B cell (primary cell): ENCODE measurements around the gene HLCS. TPM values are rescaled to one million over a fixed set of nuclear protein-coding genes. Genes with fewer than 3 reads are reported as not detected.

Experiments
- ATAC-seq: fragments of 200-7000 bp; cut with Tn5 transposase; one replicate; pipeline ENCODE4 v1.10.0; 2021; ENCODE audit warnings: low read depth, mild to moderate bottlenecking, moderate number of reproducible peaks, moderate library complexity
- CTCF ChIA-PET: fragments of 350-600 bp; sonication (Branson Sonifier 250); formaldehyde crosslinking; loops from one replicate; lab custom pipeline; 2021; ENCODE audit warnings: antibody characterized with exemption, inconsistent platforms; lab: Charles Lee
- POLR2A ChIA-PET: fragments of 350-600 bp; sonication (Branson Sonifier 250); formaldehyde crosslinking; loops from one replicate; lab custom pipeline; 2021; ENCODE audit warnings: antibody characterized with exemption; lab: Charles Lee
- DNase-seq: peaks from one replicate; pipeline ENCODE4 v3.0.0; 2013
- H2AFZ ChIP-seq: 2 replicates; pipeline ENCODE4 v1.6.1; 2012; ENCODE audit warnings: mild to moderate bottlenecking, low read depth, low read length; ENCODE audit not compliant: insufficient read depth, poor library complexity, severe bottlenecking
- H3K27ac ChIP-seq, 2 donors: 1 replicate in 1 of 2; 2 replicates in 1 of 2; pipeline ENCODE4 v1.5.1; 2012 to 2013; ENCODE audit warnings: low read length in 2 of 2, mild to moderate bottlenecking in 2 of 2, moderate library complexity in 1 of 2
- H3K27me3 ChIP-seq, 4 experiments: fragments of 200-600 bp in 1 of 4; sonication (generic) in 1 of 4; replicated peaks in 1 of 4; 1 replicate in 2 of 4; 2 replicates in 2 of 4; pipeline versions ENCODE4 v1.6.1 to v1.7.0; 2013 to 2016; ENCODE audit warnings: low read length in 3 of 4, mild to moderate bottlenecking in 2 of 4, mixed read lengths in 1 of 4, moderate library complexity in 1 of 4; ENCODE audit not compliant: insufficient read depth in 4 of 4, control insufficient read depth in 3 of 4; ENCODE audit errors: control extremely low read depth in 1 of 4
- H3K36me3 ChIP-seq, 2 experiments: replicated peaks in 1 of 2; 1 replicate in 1 of 2; 2 replicates in 1 of 2; pipeline versions ENCODE4 v1.6.1 to v1.7.1; 2013; ENCODE audit warnings: low read length in 1 of 2; ENCODE audit not compliant: insufficient read depth in 2 of 2, control insufficient read depth in 1 of 2; ENCODE audit errors: control extremely low read depth in 1 of 2, extremely low read depth in 1 of 2
- H3K4me1 ChIP-seq, 2 donors: fragments of 200-600 bp in 1 of 2; sonication (generic) in 1 of 2; 1 replicate in 1 of 2; 2 replicates in 1 of 2; pipeline versions ENCODE4 v1.5.1 to v1.6.1; 2013 to 2017; ENCODE audit warnings: low read length in 2 of 2; ENCODE audit not compliant: control insufficient read depth in 2 of 2, insufficient read depth in 2 of 2
- H3K4me2 ChIP-seq: replicated peaks from 2 replicates; pipeline ENCODE3; 2012; ENCODE audit warnings: mild to moderate bottlenecking, low read depth, low read length; ENCODE audit not compliant: poor library complexity, severe bottlenecking
- H3K4me3 ChIP-seq, 5 experiments: fragments of 200-600 bp in 1 of 5; sonication (generic) in 1 of 5; 1 replicate in 3 of 5; 2 replicates in 2 of 5; pipeline versions ENCODE4 v1.5.1 to v1.7.0; 2011 to 2016; ENCODE audit warnings: low read length in 4 of 5, mild to moderate bottlenecking in 4 of 5, low read depth in 2 of 5, control low read depth in 1 of 5, moderate library complexity in 1 of 5; ENCODE audit not compliant: insufficient read depth in 1 of 5; ENCODE audit errors: control extremely low read depth in 1 of 5, extremely low read depth in 1 of 5
- H3K79me2 ChIP-seq: fragments of 200-600 bp; sonication (generic); one replicate; pipeline ENCODE4 v1.6.0; 2016; ENCODE audit warnings: low read length; ENCODE audit not compliant: control insufficient read depth, insufficient read depth
- H3K9ac ChIP-seq: fragments of 200-600 bp; sonication (generic); 2 replicates; pipeline ENCODE4 v1.6.1; 2017; ENCODE audit warnings: mild to moderate bottlenecking, low read length, moderate library complexity
- H3K9me3 ChIP-seq, 3 donors: one replicate each; pipeline versions ENCODE4 v1.6.1 to v1.7.1; 2013; ENCODE audit warnings: low read length in 2 of 3; ENCODE audit not compliant: control insufficient read depth in 2 of 3, insufficient read depth in 1 of 3; ENCODE audit errors: control extremely low read depth in 1 of 3
- H4K20me1 ChIP-seq: 2 replicates; pipeline ENCODE4 v1.6.0; 2012; ENCODE audit warnings: mild to moderate bottlenecking, low read length; ENCODE audit not compliant: insufficient read depth, control insufficient read depth, poor library complexity, severe bottlenecking
- H3K27ac Mint-ChIP-seq: one replicate; pipeline ENCODE4 v1.8.0; 2021; ENCODE audit warnings: mixed read lengths
- H3K27me3 Mint-ChIP-seq: one replicate; pipeline ENCODE4 v1.8.0; 2021; ENCODE audit warnings: mixed read lengths
- H3K4me1 Mint-ChIP-seq: one replicate; pipeline ENCODE4 v1.8.0; 2021; ENCODE audit warnings: mixed read lengths
- H3K4me3 Mint-ChIP-seq: one replicate; pipeline ENCODE4 v1.8.0; 2021; ENCODE audit warnings: mixed read lengths
- H3K9me3 Mint-ChIP-seq: one replicate; pipeline ENCODE4 v1.8.0; 2022; ENCODE audit warnings: mixed read lengths; ENCODE audit not compliant: insufficient read depth
- EZH2 ChIP-seq: IDR thresholded peaks from 2 replicates; pipeline ENCODE4 v1.6.1; 2012; ENCODE audit warnings: borderline replicate concordance, low read depth, mild to moderate bottlenecking, moderate library complexity, low read length; ENCODE audit not compliant: insufficient read depth, poor library complexity, severe bottlenecking
- WGBS: methylation state at CpG from one replicate; pipeline ENCODE4 v1.1.5; 2013; ENCODE audit warnings: missing lambda C conversion rate; ENCODE audit not compliant: insufficient coverage; 5-methylcytosine and 5-hydroxymethylcytosine counted together
- intact Hi-C: fragments of 100-400 bp; cut with micrococcal nuclease; formaldehyde crosslinking; loops from one replicate; pipeline ENCODE4 v1.10.0; 2022
- polyA plus RNA-seq: library from polyadenylated mRNA; depleted of rRNA; stranded (reverse); fragments of >200 nt; gene quantifications from 2 replicates; pipeline ENCODE4 v1.2.3, GENCODE V29; 2012
- total RNA-seq, 2 donors: library from RNA; stranded (reverse); fragments of 120-200 nt in 1 of 2; gene quantifications; 1 replicate in 1 of 2; 2 replicates in 1 of 2; pipeline versions ENCODE4 v1.2.3 to v1.2.4, GENCODE V29; 2013 to 2022
- TF ChIP-seq, protein P1 (sequence below): fragments of 200-600 bp; IDR thresholded peaks from one replicate; pipeline ENCODE4 v1.8.0; 2022; ENCODE audit warnings: antibody characterized with exemption, mild to moderate bottlenecking

HLCS gene
- total and polyA plus RNA-seq, 2 donors (not counting 1 experiment from before 2014, with no cell fraction given) = 4.4 to 14.7 TPM

DNA sequence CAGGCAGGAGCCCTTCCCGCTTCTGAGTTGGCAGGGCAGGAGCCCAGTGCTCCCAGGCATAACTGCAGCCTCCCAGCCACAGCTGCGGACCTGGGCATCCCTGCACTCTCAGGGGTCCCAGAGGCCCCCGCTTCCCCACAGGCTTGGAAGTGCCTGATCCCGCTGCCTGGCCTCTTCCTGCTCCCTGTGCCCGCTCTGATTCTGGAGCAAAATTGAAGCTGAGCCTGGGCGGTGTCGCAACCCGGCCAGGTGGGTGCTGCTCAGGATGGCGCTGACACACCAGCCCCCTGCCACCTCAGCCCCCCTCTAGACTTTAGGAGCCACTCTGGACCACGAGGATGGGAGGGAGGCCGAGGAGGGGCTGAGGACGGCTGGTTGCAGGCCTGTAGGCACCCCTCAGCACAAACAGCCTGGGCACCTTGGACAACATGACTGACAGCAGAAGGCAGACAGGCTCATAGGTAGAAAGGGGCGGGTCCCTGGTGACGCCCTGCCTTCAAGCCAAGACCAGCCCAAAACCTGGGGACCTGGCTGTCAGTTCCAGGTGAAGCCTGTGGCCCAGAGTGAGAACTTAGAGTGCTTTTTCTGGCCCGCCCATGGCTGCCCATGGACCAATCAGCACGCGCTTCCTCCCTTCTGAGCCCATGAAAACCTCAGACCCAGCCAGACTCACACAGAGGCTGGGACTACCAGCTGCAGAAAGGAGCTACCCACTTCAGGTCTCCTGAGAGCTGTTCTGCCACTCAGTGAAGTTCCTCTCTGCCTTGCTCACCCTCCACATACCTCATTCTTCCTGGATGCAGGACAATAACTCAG is 7.2 kb downstream of the HLCS start:
- peaks cover 0 to 5% (median 0%) of the 10 kb centered on the region in 3 donors for H3K9me3 ChIP-seq
- H3K27ac Mint-ChIP-seq = no peak overlapping the region
- H3K4me1 ChIP-seq = no peaks in the 10 kb centered on the region
- H3K9ac ChIP-seq = no peak overlapping the region
- H3K27me3 ChIP-seq = no peaks in the 10 kb centered on the region
- H3K4me1 Mint-ChIP-seq = no peaks in the 10 kb centered on the region
- no peak overlapping the region for H3K4me3 Mint-ChIP-seq
- peaks cover 0 to 3% of the 10 kb centered on the region in 2 experiments for H3K36me3 ChIP-seq
- H3K4me3 ChIP-seq = no peak overlapping the region
- no peaks in the 10 kb centered on the region for H3K9me3 Mint-ChIP-seq
- ChIA-PET POLR2A (no interaction called here), CTCF (no interaction called here)
- DNase-seq (no peak), ATAC-seq (no peak)
- H3K4me2 ChIP-seq = no peak overlapping the region
- H4K20me1 ChIP-seq = no peaks in the 10 kb centered on the region
- no peaks in the 10 kb centered on the region for H3K27me3 Mint-ChIP-seq
- H3K27ac ChIP-seq = no peak overlapping the region
- TF ChIP-seq, protein P1, sequence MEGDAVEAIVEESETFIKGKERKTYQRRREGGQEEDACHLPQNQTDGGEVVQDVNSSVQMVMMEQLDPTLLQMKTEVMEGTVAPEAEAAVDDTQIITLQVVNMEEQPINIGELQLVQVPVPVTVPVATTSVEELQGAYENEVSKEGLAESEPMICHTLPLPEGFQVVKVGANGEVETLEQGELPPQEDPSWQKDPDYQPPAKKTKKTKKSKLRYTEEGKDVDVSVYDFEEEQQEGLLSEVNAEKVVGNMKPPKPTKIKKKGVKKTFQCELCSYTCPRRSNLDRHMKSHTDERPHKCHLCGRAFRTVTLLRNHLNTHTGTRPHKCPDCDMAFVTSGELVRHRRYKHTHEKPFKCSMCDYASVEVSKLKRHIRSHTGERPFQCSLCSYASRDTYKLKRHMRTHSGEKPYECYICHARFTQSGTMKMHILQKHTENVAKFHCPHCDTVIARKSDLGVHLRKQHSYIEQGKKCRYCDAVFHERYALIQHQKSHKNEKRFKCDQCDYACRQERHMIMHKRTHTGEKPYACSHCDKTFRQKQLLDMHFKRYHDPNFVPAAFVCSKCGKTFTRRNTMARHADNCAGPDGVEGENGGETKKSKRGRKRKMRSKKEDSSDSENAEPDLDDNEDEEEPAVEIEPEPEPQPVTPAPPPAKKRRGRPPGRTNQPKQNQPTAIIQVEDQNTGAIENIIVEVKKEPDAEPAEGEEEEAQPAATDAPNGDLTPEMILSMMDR = no peak
- no peak for TF ChIP-seq EZH2
- no peaks in the 10 kb centered on the region for H3K79me2 ChIP-seq
- 94% methylated on average over 16 of the region's 17 CpGs for WGBS
- no peak overlapping the region for H2AFZ ChIP-seq
- intact Hi-C loops = no loop called here

DNA sequence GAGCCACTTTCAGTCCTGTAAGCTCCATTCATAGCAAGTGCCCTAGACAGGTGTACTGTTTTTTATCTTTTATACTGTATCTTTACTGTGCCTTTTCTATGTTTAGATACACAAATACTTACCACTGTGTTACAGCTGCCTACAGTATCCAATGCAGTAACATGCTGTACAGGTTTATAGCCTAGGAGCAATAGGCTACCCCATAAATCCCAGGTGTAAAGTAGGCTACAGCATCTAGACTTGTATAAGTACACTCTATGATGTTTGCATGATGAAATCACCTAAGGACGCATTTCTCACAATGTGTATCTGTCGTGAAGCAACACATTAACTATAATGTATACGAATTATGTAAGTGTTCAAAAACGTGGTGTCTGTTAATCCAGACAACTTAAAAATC is 10.7 kb downstream of the HLCS start:
- ATAC-seq = no peak
- no CpG with 5 or more reads among the region's 4 CpGs for WGBS

More for the DNA sequence above, 10.7 kb downstream of the HLCS start:
- ChIA-PET POLR2A (no interaction called here), CTCF (no interaction called here)
- no peaks in the 10 kb centered on the region for H3K79me2 ChIP-seq
- Mint-ChIP-seq H3K27me3 (no peaks in the 10 kb centered on the region), H3K4me3 (no peak overlapping the region), H3K4me1 (no peaks in the 10 kb centered on the region), H3K27ac (no peak overlapping the region), H3K9me3 (no peaks in the 10 kb centered on the region)
- H3K4me2 ChIP-seq = no peak overlapping the region
- H3K27ac ChIP-seq = no peak overlapping the region
- H4K20me1 ChIP-seq = no peaks in the 10 kb centered on the region
- no peak overlapping the region for H3K4me3 ChIP-seq
- DNase-seq = no peak
- H3K27me3 ChIP-seq = no peaks in the 10 kb centered on the region
- no peak overlapping the region for H2AFZ ChIP-seq
- TF ChIP-seq, protein P1 = no peak
- no peak for TF ChIP-seq EZH2
- intact Hi-C loops = no loop called here
- H3K9ac ChIP-seq = no peak overlapping the region
- no peaks in the 10 kb centered on the region for H3K4me1 ChIP-seq
- peaks cover 3% of the 10 kb centered on the region in 2 experiments for H3K36me3 ChIP-seq
- H3K9me3 ChIP-seq = peaks cover 0 to 5% (median 0%) of the 10 kb centered on the region in 3 donors
